IMR-90 (cell line): Measurements from ENCODE around the gene LAMB3.

Experiments used
- BHLHE40 ChIP-seq: fragments of 150-350 bp; IDR thresholded peaks from 2 replicates; pipeline ENCODE4 v1.6.1; 2016; ENCODE audit warnings: mild to moderate bottlenecking, low read depth, low read length
- CEBPB ChIP-seq: IDR thresholded peaks from 2 replicates; pipeline ENCODE4 v1.6.1; 2012; ENCODE audit warnings: low read depth, low read length, improper control_type of control experiment
- CHD1 ChIP-seq: IDR thresholded peaks from 2 replicates; pipeline ENCODE4 v1.6.1; 2012; ENCODE audit warnings: low read depth, low read length, improper control_type of control experiment
- FOS ChIP-seq: fragments of 150-350 bp; IDR thresholded peaks from 2 replicates; pipeline ENCODE4 v1.6.1; 2016; ENCODE audit warnings: low read depth, low read length
- MAFK ChIP-seq: IDR thresholded peaks from 2 replicates; pipeline ENCODE4 v1.6.1; 2012; ENCODE audit warnings: low read depth, low read length, improper control_type of control experiment
- MXI1 ChIP-seq: IDR thresholded peaks from 2 replicates; pipeline ENCODE4 v1.6.1; 2012; ENCODE audit warnings: low read depth, mild to moderate bottlenecking, low read length, moderate library complexity, borderline replicate concordance
- POLR2A ChIP-seq: IDR thresholded peaks from 2 replicates; pipeline ENCODE4 v1.6.1; 2012; ENCODE audit warnings: mild to moderate bottlenecking, low read depth, low read length
- RAD21 ChIP-seq: IDR thresholded peaks from 2 replicates; pipeline ENCODE4 v1.6.1; 2012; ENCODE audit warnings: low read length, improper control_type of control experiment
- RCOR1 ChIP-seq: IDR thresholded peaks from 2 replicates; pipeline ENCODE4 v1.6.1; 2012; ENCODE audit warnings: mild to moderate bottlenecking, low read length, improper control_type of control experiment; ENCODE audit not compliant: insufficient replicate concordance
- RFX5 ChIP-seq: IDR thresholded peaks from 2 replicates; pipeline ENCODE4 v1.8.0; 2012; ENCODE audit warnings: low read depth, mild to moderate bottlenecking, low read length, moderate library complexity
- SMC3 ChIP-seq: fragments of 150-350 bp; IDR thresholded peaks from 2 replicates; pipeline ENCODE4 v1.6.1; 2016; ENCODE audit warnings: low read depth, mild to moderate bottlenecking, antibody characterized with exemption, low read length, moderate library complexity
- TF ChIP-seq, protein P1 (sequence below): conservative IDR thresholded peaks from 2 replicates; pipeline ENCODE4 v1.5.1; 2012; ENCODE audit warnings: mild to moderate bottlenecking, low read depth, low read length, improper control_type of control experiment
- TF ChIP-seq, protein P2 (sequence below): fragments of 150-350 bp; IDR thresholded peaks from 2 replicates; pipeline ENCODE4 v1.6.1; 2017; ENCODE audit warnings: mild to moderate bottlenecking, antibody characterized with exemption, low read length, low read depth

DNA sequence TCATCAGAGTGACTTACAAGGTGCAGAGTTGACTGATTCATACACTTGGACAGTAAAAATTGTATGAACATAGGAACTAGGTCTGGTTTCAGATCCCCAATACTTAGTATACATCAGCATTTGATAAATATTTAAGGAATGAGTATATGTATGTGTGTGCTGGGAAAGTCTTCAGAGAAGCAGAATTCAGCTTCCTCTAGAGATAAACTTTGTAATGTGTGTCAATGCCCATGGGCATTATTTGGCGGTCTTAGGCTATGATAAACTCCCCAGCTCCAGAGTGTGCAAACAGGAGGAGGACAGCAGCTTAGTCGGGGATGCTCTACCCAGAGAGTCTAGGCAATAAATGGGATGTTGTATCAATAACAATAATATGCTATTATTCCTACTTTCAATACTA is 71.6 kb downstream of the LAMB3 start:
- TF ChIP-seq RAD21 (no peak), BHLHE40 (no peak), RFX5 (no peak), POLR2A (no peak), MXI1 (no peak), SMC3 (no peak), CHD1 (no peak), MAFK (no peak), CEBPB (no peak), RCOR1 (no peak), FOS (no peak)
- TF ChIP-seq, protein P1, sequence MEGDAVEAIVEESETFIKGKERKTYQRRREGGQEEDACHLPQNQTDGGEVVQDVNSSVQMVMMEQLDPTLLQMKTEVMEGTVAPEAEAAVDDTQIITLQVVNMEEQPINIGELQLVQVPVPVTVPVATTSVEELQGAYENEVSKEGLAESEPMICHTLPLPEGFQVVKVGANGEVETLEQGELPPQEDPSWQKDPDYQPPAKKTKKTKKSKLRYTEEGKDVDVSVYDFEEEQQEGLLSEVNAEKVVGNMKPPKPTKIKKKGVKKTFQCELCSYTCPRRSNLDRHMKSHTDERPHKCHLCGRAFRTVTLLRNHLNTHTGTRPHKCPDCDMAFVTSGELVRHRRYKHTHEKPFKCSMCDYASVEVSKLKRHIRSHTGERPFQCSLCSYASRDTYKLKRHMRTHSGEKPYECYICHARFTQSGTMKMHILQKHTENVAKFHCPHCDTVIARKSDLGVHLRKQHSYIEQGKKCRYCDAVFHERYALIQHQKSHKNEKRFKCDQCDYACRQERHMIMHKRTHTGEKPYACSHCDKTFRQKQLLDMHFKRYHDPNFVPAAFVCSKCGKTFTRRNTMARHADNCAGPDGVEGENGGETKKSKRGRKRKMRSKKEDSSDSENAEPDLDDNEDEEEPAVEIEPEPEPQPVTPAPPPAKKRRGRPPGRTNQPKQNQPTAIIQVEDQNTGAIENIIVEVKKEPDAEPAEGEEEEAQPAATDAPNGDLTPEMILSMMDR: no peak
- TF ChIP-seq, protein P2, sequence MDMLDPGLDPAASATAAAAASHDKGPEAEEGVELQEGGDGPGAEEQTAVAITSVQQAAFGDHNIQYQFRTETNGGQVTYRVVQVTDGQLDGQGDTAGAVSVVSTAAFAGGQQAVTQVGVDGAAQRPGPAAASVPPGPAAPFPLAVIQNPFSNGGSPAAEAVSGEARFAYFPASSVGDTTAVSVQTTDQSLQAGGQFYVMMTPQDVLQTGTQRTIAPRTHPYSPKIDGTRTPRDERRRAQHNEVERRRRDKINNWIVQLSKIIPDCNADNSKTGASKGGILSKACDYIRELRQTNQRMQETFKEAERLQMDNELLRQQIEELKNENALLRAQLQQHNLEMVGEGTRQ: no peak
